Activated CD4-positive, alpha-beta memory T cell treated with anti-CD3 and anti-CD28 coated beads for 36 hours (primary cell): ENCODE measurements around the gene CSNK1A1. TPM values are rescaled to one million over a fixed set of nuclear protein-coding genes. Genes with fewer than 3 reads are reported as not detected.

ENCODE experiments used
- CTCF ChIA-PET: fragments of 350-600 bp; sonication (Branson Sonifier 250); formaldehyde crosslinking; loops from one replicate; lab custom pipeline; 2021; ENCODE audit warnings: antibody characterized with exemption, inconsistent platforms; lab: Charles Lee
- POLR2A ChIA-PET: fragments of 350-600 bp; sonication (Branson Sonifier 250); formaldehyde crosslinking; loops from one replicate; lab custom pipeline; 2021; ENCODE audit warnings: antibody characterized with exemption; lab: Charles Lee
- DNase-seq: peaks from one replicate; pipeline ENCODE4 v3.0.0-alpha.2; 2020
- H3K27ac Mint-ChIP-seq: one replicate; pipeline ENCODE4 v1.8.0; 2021; ENCODE audit warnings: mixed read lengths
- H3K27me3 Mint-ChIP-seq: one replicate; pipeline ENCODE4 v1.8.0; 2021; ENCODE audit warnings: mixed read lengths
- H3K36me3 Mint-ChIP-seq: one replicate; pipeline ENCODE4 v1.8.0; 2021; ENCODE audit warnings: mixed read lengths
- H3K4me1 Mint-ChIP-seq: one replicate; pipeline ENCODE4 v1.8.0; 2021; ENCODE audit warnings: low read depth, mixed read lengths
- H3K4me3 Mint-ChIP-seq: one replicate; pipeline ENCODE4 v1.8.0; 2021; ENCODE audit warnings: mild to moderate bottlenecking, mixed read lengths
- H3K9me3 Mint-ChIP-seq: one replicate; pipeline ENCODE4 v1.8.0; 2021; ENCODE audit warnings: mixed read lengths
- intact Hi-C: fragments of 100-400 bp; cut with micrococcal nuclease; formaldehyde crosslinking; loops from one replicate; pipeline ENCODE4 v1.15.1; 2023
- total RNA-seq, 2 experiments: library from RNA; stranded (reverse); gene quantifications; one replicate each; pipeline ENCODE4 v1.2.3, GENCODE V29; 2021

The CSNK1A1 gene
- total RNA-seq, 2 experiments from 2014 or later: 165 to 170 TPM

DNA sequence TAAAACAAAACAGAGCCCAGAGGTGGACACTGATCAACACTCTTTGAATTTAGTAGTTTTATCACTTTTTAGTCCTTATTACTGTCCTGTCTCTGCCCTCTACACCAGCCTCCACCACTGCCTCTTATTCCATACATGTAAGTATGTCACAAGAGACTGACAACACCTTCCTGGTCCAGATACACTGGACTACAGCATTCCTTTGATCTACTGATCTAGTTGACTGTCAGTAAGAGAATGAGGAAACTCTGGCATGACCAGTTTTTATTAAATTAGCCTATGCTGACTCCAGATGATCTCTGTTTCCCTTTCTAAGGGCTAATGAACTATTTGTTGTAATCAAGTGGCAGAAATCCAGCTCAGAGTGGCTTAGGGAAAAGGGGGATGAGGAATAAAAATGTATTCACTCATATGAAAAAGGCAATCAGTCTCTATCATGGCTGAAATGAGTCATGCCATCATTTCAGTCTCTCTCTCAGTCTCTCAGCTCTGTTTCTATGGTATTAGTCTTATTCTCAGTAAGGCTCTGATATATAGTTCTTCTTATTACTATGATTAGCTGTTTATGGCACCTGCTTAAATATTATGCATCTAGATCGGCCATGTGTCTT, 35.6 kb upstream of the CSNK1A1 start:
- H3K36me3 Mint-ChIP-seq: no peaks in the 10 kb centered on the region
- H3K9me3 Mint-ChIP-seq: no peaks in the 10 kb centered on the region
- H3K27me3 Mint-ChIP-seq: peaks cover 1% of the 10 kb centered on the region
- CTCF ChIA-PET: interaction anchor here (0.8 to 1.8 kb wide), 5 partner anchors 22 to 145 kb away, joined by 3 to 5 read pairs (median 3); partner anchors contain the start of gene CSNK1A1
- peaks cover 10% of the 10 kb centered on the region for H3K4me1 Mint-ChIP-seq
- POLR2A ChIA-PET: no interaction called here
- no peak for DNase-seq
- H3K27ac Mint-ChIP-seq: no peak overlapping the region
- intact Hi-C loops: loop anchor here (1.0 to 2.0 kb wide), 2 partner anchors 11 to 30 kb away; no protein-coding TSS in a partner anchor
- H3K4me3 Mint-ChIP-seq: no peak overlapping the region

DNA sequence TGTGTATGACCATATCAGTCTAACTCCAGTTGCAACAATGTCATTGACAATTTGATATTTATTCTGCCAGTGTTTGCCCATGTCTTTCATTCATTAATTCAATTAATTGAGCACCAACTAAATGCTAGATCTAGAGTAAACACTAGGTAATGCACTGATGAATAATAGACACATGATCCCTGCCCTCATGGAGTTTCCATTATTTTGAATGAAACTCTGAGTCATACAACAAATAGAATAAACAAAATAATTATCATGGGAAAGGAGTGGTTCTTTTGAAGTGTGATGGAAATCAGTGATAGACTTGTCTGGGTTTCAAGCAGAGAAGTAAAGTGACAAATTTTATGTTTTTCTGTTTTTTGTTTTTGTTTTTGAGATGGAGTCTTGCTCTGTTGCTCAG, 34.7 kb upstream of the CSNK1A1 start:
- DNase-seq: no peak
- peaks cover 13% of the 10 kb centered on the region for H3K4me1 Mint-ChIP-seq
- POLR2A ChIA-PET: no interaction called here
- H3K9me3 Mint-ChIP-seq: no peaks in the 10 kb centered on the region
- H3K4me3 Mint-ChIP-seq: no peak overlapping the region
- H3K36me3 Mint-ChIP-seq: no peaks in the 10 kb centered on the region
- CTCF ChIA-PET: interaction anchor here (1.8 kb wide), 1 partner anchor 34 kb away, joined by 5 read pairs; the partner anchor contains the start of gene CSNK1A1
- no peak overlapping the region for H3K27ac Mint-ChIP-seq
- peaks cover 4% of the 10 kb centered on the region for H3K27me3 Mint-ChIP-seq
- intact Hi-C loops: loop anchor here (2.0 kb wide), 1 partner anchor 31 kb away; no protein-coding TSS in a partner anchor

- intact Hi-C loops: no loop called here
- ChIA-PET CTCF (no interaction called here), POLR2A (no interaction called here)
- Mint-ChIP-seq H3K4me1 (peaks cover 20% of the 10 kb centered on the region), H3K36me3 (no peaks in the 10 kb centered on the region), H3K27ac (no peak overlapping the region), H3K27me3 (peaks cover 8% of the 10 kb centered on the region), H3K4me3 (no peak overlapping the region), H3K9me3 (no peaks in the 10 kb centered on the region)
- no peak for DNase-seq
Measured at GRCh38 chr5:149584121-149584520, 32.9 kb upstream of the CSNK1A1 start.

DNA sequence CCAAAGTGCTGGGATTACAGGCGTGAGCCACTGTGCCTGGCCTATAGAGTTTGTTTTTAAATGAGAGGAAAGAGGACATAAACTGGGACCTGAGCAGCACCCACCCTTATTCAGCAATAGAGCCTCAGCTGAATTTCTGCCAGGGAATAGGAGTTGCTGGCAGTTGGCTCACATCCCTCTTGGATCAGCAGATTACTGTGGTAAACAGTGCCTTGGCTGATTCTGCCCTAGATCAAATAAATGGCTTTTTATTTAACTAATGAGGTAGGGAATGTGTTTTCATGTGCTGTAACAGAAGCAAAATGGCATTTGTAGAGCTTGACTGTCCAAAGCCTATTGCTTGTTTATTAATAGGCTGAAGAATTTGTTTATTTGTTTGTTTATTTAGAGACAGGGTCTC, 32.2 kb upstream of the CSNK1A1 start:
- Mint-ChIP-seq H3K27me3 (peaks cover 8% of the 10 kb centered on the region), H3K27ac (no peak overlapping the region), H3K9me3 (no peaks in the 10 kb centered on the region), H3K4me3 (no peak overlapping the region), H3K4me1 (peaks cover 20% of the 10 kb centered on the region), H3K36me3 (no peaks in the 10 kb centered on the region)
- ChIA-PET POLR2A (no interaction called here), CTCF (no interaction called here)
- intact Hi-C loops: no loop called here
- no peak for DNase-seq

DNA sequence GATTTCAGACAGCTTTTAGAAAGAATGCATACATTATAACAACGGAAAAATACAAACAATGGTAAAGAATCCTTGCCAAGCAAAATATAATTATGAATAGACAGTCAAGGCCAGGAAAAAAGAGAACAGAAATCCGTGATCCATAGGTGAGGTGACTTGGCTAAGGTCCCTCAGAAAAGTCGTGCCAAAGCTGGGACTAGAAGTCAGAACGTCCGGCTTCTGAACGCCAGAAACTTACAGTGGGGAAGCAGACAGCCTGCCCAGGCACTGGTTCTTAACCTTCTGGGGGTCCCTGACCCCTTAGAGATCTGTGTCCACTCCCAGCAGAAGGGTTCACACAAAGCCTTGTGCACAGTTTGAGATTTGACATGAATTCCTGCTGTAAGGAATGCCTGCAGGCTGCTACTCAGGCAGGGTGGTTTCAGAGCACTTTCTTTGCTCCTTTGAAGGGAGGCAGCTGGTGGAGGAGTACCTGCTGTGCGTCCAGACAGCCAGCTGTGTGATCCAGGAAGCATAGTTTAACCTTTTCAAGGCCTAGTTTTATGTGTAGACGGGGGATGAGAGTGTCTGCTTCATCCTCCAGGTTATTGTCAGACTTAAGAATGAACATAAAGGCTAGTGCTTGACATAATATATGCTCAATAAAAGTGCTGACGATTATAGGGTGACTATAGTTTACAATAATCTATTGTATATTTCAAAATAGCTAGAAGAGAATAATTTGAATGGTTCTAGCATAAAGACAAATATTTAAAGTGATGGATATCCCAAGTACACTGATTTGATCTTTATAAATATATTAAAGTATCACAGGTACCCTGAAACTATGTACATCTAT, 30.9 kb upstream of the CSNK1A1 start:
- Mint-ChIP-seq H3K4me3 (peak overlapping the region; percentile 70), H3K4me1 (peaks cover 16% of the 10 kb centered on the region), H3K9me3 (no peaks in the 10 kb centered on the region), H3K36me3 (no peaks in the 10 kb centered on the region), H3K27ac (no peak overlapping the region), H3K27me3 (peaks cover 8% of the 10 kb centered on the region)
- ChIA-PET CTCF (interaction anchor here (0.7 to 3.2 kb wide), 5 partner anchors 17 to 226 kb away, joined by 3 to 9 read pairs (median 3); no protein-coding TSS in a partner anchor), POLR2A (interaction anchor here (1.0 to 1.2 kb wide), 2 partner anchors 31 to 32 kb away, joined by 3 read pairs; partner anchors contain the start of gene CSNK1A1)
- DNase-seq: no peak
- intact Hi-C loops: no loop called here

GRCh38 chr5:149581192-149581861, 30.1 kb upstream of the CSNK1A1 start, which contains the start of gene ARHGEF37:
Gene ARHGEF37, plus strand, starts transcription at chr5:149581498. Its CDS starts 16,272 bp downstream, at chr5:149597770.
- Mint-ChIP-seq H3K9me3 (no peaks in the 10 kb centered on the region), H3K4me3 (peak within 1 kb of the TSS; percentile 70), H3K27me3 (peaks cover 8% of the 10 kb centered on the region), H3K36me3 (no peaks in the 10 kb centered on the region), H3K4me1 (peaks cover 17% of the 10 kb centered on the region), H3K27ac (no peak within 1 kb of the TSS)
- CTCF ChIA-PET: interaction anchor here (0.7 to 3.2 kb wide), 6 partner anchors 17 to 225 kb away, joined by 3 to 9 read pairs (median 4); no protein-coding TSS in a partner anchor
- POLR2A ChIA-PET: interaction anchor here (1.0 to 1.2 kb wide), 2 partner anchors 30 to 32 kb away, joined by 3 read pairs; partner anchors contain the start of gene CSNK1A1
- intact Hi-C loops: no loop called here
- peak; percentile 55 for DNase-seq

GRCh38 chr5:149580808-149581191, 29.6 kb upstream of the CSNK1A1 start:
- H3K27me3 Mint-ChIP-seq: peaks cover 6% of the 10 kb centered on the region
- ChIA-PET POLR2A (interaction anchor here (1.0 to 1.2 kb wide), 2 partner anchors 30 to 31 kb away, joined by 3 read pairs; partner anchors contain the start of gene CSNK1A1), CTCF (interaction anchor here (1.1 to 3.2 kb wide), 4 partner anchors 16 to 210 kb away, joined by 3 to 9 read pairs (median 4); no protein-coding TSS in a partner anchor)
- intact Hi-C loops: no loop called here
- peaks cover 22% of the 10 kb centered on the region for H3K4me1 Mint-ChIP-seq
- no peak for DNase-seq
- no peaks in the 10 kb centered on the region for H3K9me3 Mint-ChIP-seq
- H3K27ac Mint-ChIP-seq: no peak overlapping the region
- H3K4me3 Mint-ChIP-seq: peak overlapping the region; percentile 66
- no peaks in the 10 kb centered on the region for H3K36me3 Mint-ChIP-seq

DNA sequence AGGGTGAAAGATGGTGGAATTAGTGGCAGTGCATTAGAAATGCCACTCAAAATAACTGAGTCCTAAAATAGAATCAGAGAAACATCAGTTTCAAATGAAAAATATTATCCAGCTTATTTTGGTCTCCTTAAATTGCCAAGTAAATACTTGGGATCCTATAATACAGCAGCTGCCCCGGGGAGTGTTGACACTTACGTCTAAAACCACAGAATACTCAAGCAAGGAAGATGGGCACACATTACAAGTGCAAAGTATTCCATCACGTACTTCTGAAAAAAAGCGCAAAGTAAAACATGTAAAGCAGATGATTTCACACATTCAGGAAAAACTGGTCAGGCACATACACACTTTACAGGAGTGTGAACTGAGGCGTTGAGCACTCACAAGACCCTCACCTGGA, 27.7 kb upstream of the CSNK1A1 start:
- peaks cover 6% of the 10 kb centered on the region for H3K27me3 Mint-ChIP-seq
- ChIA-PET POLR2A (no interaction called here), CTCF (interaction anchor here (1.1 to 3.2 kb wide), 3 partner anchors 12 to 137 kb away, joined by 3 to 9 read pairs (median 3); no protein-coding TSS in a partner anchor)
- H3K27ac Mint-ChIP-seq: no peak overlapping the region
- no peak overlapping the region for H3K4me3 Mint-ChIP-seq
- H3K36me3 Mint-ChIP-seq: no peaks in the 10 kb centered on the region
- H3K9me3 Mint-ChIP-seq: no peaks in the 10 kb centered on the region
- intact Hi-C loops: no loop called here
- peaks cover 29% of the 10 kb centered on the region for H3K4me1 Mint-ChIP-seq
- DNase-seq: no peak

DNA sequence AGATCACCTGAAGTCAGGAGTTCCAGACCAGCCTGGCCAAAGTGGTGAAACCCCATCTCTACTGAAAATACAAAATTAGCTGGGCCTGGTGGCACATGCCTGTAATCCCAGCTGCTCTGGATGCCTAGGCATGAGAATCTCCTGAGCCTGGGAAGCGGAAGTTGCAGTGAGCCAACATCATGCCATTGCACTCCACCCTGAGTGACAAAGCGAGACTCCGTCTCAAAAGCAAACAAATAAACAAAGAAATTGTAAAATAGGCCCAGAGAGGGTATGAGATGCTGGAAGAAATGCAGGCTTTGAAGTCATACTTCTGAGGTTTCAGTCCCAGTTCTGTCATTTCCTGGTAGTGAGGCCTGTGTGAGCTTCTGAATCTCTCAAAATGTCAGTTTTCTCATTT, 24.8 kb upstream of the CSNK1A1 start:
- intact Hi-C loops: loop anchor here (1.0 to 2.0 kb wide), 3 partner anchors 11 to 41 kb away; partner anchors contain the start of gene CSNK1A1
- Mint-ChIP-seq H3K36me3 (no peaks in the 10 kb centered on the region), H3K27ac (peak overlapping the region; percentile 83), H3K9me3 (no peaks in the 10 kb centered on the region), H3K4me3 (no peak overlapping the region), H3K4me1 (peaks cover 26% of the 10 kb centered on the region), H3K27me3 (peaks cover 3% of the 10 kb centered on the region)
- CTCF ChIA-PET: interaction anchor here (0.6 to 1.8 kb wide), 7 partner anchors 11 to 136 kb away, joined by 3 to 7 read pairs (median 4); partner anchors contain the start of gene CSNK1A1
- DNase-seq: peak; percentile 48
- POLR2A ChIA-PET: interaction anchor here (0.6 to 1.3 kb wide), 2 partner anchors 13 to 783 kb away, joined by 3 to 4 read pairs; no protein-coding TSS in a partner anchor

DNA sequence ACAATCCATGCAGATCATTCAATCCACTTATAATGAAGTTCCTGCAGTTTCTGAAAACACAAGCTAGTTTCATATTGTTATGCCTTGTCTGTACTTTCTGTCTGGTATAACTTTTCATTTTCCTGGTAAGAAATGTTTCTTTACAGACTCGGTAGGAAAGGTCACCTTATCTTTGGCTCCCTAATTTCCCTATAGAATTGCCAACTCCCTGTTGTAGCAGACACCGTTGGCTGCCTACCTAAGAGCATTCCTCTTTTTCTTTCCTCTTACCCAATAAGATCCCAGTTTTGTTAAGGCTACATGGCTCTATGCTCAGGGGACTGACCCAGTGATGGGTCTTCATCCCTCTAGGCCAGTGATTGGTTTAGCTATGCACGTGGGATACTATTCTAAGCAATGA, 23.9 kb upstream of the CSNK1A1 start:
- no peaks in the 10 kb centered on the region for H3K27me3 Mint-ChIP-seq
- POLR2A ChIA-PET: interaction anchor here (0.7 to 1.3 kb wide), 2 partner anchors 14 to 1010 kb away, joined by 3 to 4 read pairs; no protein-coding TSS in a partner anchor
- H3K4me1 Mint-ChIP-seq: peaks cover 18% of the 10 kb centered on the region
- no peak for DNase-seq
- no peak overlapping the region for H3K27ac Mint-ChIP-seq
- no peak overlapping the region for H3K4me3 Mint-ChIP-seq
- H3K36me3 Mint-ChIP-seq: no peaks in the 10 kb centered on the region
- intact Hi-C loops: no loop called here
- no peaks in the 10 kb centered on the region for H3K9me3 Mint-ChIP-seq
- CTCF ChIA-PET: interaction anchor here (0.6 to 1.8 kb wide), 8 partner anchors 10 to 135 kb away, joined by 3 to 7 read pairs (median 4); partner anchors contain the start of gene CSNK1A1

DNA sequence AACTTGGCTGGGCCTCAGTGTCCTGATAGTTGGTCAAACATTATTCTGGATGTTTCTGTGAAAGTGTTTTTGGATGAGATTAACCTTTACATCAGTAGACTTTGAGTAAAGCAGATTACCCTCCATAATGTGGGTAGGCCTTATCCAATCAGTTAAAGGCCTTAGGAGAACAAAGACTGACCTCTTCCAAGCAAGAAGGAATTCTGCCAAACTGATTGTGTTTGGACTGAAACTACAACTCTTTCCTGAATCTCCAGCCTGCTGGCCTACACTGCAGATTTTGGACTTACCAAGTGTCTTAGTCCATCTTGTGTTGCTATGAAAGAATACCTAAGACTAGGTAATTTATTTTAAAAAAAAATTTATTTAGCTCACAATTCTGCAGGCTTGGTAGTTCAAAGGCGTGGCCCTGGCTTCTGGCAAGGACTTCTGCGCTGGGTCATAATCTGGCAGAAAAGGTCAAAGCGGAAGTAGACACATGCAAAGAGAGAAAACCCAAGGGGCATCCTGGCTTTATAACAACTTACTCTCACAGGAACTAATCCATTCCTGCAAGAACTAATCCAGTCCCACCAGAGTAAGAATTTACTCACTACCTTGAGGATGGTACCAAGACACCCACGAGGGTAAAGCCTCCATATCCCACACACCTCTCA, 21.5 kb upstream of the CSNK1A1 start:
- intact Hi-C loops: no loop called here
- no peaks in the 10 kb centered on the region for H3K27me3 Mint-ChIP-seq
- H3K27ac Mint-ChIP-seq: no peak overlapping the region
- H3K9me3 Mint-ChIP-seq: no peaks in the 10 kb centered on the region
- no peak overlapping the region for H3K4me3 Mint-ChIP-seq
- DNase-seq: no peak
- ChIA-PET POLR2A (no interaction called here), CTCF (no interaction called here)
- H3K36me3 Mint-ChIP-seq: no peaks in the 10 kb centered on the region
- peaks cover 18% of the 10 kb centered on the region for H3K4me1 Mint-ChIP-seq
